ENCODE measurements around the gene SLC13A1.
"Not testable (repeated sequence)": the region's sequence is repeated elsewhere in the genome, so short reads cannot be mapped to it uniquely, and the experiment has no call there.

SLC13A1 gene, protein sequence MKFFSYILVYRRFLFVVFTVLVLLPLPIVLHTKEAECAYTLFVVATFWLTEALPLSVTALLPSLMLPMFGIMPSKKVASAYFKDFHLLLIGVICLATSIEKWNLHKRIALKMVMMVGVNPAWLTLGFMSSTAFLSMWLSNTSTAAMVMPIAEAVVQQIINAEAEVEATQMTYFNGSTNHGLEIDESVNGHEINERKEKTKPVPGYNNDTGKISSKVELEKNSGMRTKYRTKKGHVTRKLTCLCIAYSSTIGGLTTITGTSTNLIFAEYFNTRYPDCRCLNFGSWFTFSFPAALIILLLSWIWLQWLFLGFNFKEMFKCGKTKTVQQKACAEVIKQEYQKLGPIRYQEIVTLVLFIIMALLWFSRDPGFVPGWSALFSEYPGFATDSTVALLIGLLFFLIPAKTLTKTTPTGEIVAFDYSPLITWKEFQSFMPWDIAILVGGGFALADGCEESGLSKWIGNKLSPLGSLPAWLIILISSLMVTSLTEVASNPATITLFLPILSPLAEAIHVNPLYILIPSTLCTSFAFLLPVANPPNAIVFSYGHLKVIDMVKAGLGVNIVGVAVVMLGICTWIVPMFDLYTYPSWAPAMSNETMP

DNA sequence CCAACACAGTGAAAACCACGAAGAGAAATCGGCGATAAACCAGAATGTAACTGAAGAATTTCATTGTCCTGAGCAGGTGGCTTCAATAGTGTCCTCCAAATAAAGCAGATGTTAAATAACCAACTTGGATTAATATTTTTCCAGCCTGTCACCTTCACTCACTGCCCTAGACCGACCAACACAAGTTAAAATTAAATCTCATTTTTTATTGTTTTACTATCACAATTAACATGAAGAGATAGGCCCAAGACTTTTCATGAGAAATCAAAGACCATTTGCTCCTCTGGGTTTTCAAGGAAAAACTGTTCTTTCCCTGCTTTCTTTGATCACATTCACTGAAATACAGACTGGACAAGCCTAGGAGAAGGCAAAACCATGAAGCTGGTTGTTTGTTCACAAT is at the start of gene SLC13A1:
SLC13A1 (minus strand) TSS at position 87 of the 400 bp plus-strand sequence; CDS start at position 64, 23 bp downstream.
- no peak for DNase-seq

DNA sequence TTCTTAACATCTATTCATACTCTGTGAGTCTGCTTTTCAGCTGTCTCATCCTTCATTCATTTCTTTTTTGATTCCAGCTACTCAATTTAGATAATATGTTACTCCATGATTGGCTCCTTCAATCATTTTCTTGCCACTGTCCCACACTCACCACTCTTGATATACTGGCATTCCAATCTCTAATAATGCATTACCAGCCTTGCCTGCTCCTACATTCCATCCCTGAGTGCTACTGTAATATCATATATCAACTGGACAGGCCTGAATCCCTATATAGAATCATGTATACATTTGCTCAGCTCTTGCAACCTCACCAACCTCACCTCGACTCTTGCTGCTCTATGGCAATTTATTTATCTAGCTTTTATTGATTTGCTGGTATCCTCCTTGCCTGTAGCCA is 45.0 kb upstream of the SLC13A1 start:
- no peak for DNase-seq

DNA sequence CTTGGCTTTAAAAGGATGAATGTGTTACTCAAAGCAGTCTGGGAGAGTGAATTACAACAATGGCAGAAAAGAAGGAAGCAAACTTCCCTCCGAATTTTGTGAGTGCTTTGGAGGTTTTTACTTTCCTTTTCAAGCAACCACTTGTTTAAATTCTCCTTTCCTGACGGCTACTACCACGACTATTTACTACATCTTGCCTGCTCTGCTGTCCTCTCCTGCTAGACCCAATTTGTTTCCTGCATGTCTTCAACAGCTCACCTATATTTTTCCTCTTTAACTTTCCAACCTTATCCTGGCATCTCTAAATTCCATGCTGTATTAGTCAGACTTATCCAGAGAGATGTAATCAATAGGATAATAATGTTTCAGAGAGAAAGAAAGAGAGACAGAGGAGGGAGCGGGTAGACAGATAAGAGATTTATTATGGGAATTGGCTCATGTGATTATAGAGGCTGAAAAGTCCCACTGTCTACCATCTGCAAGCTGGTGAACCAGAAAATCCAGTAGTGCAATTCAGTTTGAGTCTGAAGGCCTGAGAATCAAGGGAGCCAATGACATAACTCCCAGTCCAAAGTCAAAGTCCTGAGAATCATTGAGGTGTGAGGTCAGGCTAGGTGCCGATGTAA is 42.8 kb upstream of the SLC13A1 start:
- DNase-seq = peak; percentile 80

DNA sequence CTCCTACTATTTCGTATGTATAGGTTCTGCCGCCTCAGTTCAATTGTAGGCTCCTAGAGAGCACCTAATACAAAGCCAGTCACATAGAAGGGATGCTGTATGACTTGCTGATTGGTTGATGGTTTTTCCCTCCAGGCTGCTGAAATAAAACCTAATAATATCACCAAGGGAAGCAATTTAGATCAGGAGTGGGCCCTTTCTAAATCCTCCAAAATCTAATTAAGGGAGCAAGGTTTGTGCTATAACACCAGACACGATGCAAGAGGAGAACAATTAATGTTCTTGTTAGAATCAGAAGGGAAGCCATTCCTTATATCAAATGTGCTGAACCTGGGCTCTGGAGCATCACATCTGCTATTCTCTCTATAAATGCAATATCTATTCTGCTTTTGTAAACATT is 42.0 kb upstream of the SLC13A1 start:
- DNase-seq = no peak

DNA sequence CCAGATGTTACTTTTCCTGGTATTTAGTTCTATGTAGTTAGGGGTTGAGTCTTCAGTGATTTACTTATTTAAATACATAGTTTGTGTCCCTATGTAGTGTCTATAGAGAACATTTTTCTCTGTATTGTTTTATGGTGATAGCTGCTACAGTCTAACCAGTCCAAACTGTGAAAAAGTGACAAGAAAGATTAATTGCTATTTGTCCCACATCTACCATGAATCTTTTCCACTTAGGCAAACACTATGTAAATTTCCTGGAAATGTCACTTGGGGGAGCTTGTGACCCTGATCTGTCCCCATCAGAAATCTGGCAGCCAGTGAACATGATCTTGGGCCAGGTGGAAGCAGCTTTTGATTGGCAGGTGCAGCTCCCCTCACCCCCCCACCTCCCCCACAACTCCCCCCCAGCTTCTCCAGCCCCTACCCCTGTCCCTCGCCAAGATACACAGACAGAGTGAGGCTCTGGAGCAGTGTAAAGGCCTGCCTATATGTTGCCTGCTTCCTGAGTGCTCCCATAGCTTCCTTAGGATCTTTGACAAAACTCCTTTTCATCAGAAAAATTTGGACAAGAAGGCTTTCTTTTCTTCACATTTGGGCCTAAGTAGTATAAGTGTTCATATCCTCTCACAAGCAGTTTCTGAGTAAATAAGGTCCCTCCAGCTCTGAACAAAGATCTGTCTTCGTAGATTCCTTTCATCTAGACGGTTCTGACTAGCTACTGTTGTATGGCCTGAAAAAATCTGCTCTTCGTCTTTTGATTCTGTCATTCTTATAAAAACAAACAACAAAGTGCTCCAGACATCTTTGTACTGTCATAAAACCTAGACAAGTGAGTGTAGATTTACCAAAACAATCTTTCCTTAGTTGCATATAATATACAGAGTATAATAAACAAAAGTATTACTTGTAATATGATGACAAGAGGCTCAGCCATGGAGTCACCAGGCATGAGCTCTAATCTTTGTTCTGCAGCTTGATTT is 31.5 kb upstream of the SLC13A1 start:
- DNase-seq = no peak

DNA sequence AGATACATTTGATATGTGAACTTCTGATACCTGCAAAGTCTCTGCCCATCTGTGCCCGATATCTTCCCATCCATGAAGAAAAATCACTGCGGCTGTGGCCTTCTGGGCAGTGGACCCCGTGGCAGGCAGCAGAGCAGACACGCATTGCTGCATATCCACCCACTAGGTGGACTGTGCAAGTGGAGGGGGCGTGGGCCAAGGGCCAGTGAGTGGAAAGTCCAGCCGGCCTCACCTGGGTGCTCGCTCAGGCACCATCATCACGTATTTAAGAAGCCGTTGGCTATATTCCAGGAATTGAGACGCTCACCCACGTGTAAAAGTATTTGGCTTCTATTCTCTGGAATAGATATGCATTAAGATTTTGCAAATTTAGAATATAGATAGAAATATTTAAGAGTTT is 30.8 kb upstream of the SLC13A1 start:
- no peak for DNase-seq

DNA sequence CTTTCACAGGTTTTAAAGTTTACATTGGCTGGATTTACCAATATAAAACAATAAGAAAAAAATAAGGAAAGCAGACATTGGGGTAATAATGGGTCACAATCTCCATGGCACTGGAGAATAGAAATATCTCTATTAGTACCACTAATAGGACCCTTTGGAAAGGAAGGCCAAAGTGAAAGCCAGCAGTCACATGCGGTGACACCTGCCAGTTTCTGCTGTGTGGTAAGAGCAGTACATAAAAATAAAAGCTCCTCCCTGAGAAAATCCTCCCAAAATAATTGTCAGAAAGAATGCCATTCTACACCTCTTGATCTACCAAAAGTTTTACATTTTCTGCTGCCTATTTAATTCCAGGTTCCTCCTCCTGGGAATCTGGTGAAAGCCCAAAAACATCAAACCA is 30.4 kb upstream of the SLC13A1 start:
- no peak for DNase-seq

DNA sequence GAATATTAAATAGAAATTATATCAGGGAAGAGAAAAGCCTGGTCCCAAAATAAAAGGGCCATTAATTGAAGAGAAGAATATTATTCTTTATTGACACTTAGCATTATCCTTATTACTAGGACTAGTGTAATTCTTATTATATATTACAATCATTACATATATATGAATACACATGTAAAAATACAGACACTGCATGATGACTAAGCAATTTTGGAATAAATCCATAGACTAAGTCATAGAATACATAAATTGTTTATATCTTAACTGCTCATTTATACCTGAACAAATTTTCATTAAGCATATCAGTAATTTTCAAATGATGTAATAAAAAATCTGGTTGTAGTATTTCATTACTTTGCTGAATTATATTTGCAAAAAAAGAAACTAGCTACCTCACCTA is 29.7 kb upstream of the SLC13A1 start:
- DNase-seq = no peak

DNA sequence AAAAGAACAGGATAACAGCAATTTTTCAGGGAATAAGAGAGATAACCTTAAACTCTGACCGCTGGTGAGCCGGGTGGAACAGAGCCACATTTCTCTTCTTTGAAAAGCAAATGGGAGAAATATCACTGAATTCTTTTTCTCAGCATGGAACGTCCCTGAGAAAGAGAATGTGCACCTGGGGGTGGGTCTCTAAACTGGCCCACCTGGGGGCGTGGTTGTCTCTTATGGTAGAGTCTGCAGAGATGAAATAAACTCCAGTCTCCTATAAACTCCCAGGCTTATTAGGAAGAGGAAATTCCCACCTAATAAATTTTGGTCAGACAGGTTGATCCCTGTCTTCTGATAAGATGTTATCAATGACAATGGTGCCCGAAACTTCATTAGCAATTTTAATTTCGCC is 27.9 kb upstream of the SLC13A1 start:
- DNase-seq = not testable (repeated sequence)

DNA sequence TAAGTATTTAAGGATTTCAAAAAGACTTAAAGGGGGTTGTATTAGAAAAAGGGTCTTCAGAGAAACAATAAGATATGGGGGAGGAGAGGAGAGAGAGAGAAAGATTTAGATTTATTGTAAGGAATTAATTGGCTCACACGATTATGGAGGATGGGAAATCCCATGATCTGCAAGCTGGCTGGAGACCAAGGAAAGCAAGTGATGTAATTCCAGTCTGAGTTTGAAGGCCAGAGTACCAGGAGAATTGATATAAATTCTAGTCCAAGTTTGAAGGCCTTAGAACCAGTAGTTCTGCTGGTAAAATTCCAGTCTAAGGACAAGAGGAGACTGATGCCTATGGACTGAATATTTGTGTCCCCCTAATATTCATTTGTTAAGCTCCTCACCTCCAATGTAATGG is 20.6 kb upstream of the SLC13A1 start:
- no peak for DNase-seq

DNA sequence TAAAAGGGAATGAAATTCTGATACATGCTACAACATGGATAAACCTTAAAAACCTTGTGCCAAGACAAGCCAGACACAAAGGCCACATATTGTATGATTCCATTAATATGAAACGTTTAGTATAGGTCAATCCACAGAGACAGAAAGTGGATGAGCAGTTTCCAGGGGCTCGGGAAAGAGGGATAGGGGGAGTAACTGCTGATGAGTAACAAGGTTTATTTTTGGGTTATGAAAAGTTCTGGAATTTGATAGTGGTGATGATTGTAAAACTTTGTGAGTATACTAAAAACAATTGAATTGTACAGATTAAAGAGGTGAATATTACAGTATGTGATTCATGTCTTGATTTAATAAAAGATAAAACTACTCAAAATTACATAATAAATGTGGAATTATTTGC is 19.1 kb upstream of the SLC13A1 start:
- no peak for DNase-seq

DNA sequence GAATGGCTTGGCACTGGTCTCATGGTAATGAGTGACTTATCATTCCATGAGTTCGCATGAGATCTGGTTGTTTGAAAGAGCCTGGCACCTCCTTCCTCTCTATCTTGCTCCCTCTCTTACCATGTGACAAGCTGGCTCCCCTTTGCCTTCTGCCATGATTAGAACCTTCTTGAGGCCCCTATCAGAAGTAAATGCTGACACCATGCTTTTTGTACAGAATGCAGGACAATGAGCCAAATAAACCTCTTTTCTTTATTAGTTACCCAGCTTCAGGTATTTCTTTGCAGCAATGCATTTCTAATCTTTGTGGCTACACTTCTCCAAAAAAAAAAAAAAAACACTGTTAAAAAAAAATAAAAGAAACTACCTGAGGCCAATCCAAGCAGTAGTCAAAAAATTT is 17.1 kb upstream of the SLC13A1 start:
- DNase-seq = no peak

DNA sequence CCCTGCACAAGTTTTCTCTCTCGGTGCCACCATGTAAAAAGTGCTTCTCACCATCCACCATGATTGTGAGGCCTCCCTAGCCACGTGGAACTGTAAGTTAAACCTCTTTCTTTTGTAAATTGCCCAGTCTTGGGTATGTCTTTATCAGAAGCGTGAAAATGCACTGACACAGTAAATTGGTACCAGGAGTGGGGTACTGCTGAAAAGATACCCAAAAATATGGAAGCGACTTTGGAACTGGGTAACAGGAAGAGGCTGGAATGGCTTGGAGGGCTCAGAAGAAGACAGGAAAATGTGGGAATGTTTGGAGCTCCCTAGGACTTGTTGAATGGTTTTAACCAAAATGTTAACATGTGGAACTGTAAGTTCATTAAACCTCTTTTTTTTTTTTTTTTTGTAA is 15.6 kb upstream of the SLC13A1 start:
- no peak for DNase-seq

DNA sequence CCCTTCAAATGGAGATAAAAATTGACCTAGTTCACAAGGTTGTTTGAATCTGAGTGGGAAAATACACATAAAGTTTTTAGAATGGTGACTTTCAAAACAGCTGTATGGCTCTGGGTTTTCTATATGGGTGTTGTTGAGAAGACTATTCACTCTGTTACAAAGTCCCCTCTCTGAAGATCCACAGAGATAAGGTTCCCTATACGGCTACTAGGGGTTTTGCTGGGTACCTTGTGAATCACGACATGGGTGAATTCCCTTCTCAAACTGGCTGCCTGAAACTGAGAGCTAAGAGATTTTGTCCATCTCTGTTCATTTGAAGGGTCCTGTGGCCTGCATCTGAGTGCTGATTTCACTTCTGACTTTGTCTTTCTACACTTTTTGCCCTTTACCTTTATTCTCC is 11.8 kb upstream of the SLC13A1 start:
- DNase-seq = no peak

DNA sequence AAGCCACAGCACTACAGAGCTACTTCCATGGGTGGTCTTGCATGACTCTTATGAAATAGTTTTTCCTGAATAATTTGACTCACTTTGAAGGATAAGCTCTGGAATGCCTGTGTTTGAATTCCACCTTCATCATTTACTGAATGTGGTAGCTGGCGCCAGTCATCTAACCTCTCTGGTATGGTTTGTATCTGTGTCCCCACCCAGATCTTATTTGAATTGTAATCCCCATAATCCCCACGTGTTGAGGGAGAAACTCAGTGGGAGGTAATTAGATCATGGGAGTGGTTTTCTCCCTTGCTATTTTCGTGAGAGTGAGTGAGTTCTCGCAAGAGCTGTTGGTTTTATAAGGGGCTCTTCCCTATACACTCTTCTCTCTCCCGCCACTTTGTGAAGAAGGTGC is 11.2 kb upstream of the SLC13A1 start:
- no peak for DNase-seq

DNA sequence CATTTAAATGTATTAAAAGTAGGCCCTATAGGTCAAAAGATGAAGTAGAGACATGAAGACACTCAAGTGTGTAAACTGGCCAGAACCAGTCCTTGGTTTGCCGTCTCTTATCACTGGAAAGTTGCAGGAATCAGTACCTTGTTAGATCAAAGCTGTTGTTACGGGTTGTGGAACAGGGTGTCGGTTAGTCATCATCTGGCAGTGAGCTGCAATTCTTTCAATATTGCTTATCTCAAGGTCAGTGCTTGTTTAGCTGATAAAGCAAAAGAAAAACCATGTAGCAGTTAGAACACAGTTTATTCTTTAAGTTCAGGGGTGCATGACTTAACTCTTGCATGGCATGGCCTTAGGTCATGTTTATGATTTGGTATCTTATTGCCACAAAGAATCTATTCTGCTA is 10.0 kb upstream of the SLC13A1 start:
- DNase-seq = no peak

DNA sequence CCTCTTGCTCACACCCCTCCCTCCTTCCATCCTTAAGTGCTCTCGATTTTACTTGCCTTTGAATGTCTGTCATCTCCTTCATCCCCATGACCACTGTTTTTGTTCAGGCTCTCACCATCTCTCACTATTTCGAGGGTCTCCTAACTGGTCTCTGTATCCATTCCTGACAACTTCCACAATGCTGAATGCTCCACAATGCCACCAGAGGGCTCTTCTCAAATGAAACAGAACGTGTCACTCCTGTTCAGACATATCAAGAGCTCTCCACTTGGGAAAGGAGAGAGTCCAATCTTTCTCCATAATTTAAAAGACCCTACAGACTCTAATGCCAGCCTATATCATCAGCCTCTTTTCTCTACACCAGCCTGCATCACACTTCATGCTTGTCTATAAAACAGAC is 9.0 kb upstream of the SLC13A1 start:
- DNase-seq = no peak

DNA sequence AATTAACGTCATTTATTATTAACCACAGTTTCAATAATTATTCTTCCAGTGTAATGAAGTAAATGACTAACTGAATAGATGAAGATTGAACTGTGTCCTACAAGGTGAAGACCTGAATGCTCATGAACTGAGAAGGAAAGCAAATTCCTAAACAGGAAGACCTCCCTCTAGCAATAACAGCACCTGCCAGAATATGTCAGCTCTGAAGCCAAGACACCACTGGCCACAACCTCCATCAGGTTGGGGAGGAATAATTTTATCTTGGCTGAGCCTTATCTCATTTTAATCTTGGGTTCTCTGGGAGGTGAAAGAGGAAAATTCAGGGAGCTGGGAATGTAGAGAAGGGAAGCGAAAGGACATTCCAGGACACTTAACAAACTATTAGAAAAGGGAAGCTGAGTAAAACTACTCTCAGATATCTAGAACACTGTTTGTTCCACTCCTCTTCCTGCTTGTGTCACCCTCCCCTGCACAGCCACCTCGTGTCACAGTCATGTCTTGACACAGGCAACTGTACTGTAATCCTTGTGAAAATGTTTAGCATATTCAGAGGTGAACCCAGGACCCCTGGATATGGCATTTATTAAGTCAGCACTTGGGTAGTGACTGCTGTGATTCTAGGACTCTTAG is 4.6 kb upstream of the SLC13A1 start:
- DNase-seq = no peak

DNA sequence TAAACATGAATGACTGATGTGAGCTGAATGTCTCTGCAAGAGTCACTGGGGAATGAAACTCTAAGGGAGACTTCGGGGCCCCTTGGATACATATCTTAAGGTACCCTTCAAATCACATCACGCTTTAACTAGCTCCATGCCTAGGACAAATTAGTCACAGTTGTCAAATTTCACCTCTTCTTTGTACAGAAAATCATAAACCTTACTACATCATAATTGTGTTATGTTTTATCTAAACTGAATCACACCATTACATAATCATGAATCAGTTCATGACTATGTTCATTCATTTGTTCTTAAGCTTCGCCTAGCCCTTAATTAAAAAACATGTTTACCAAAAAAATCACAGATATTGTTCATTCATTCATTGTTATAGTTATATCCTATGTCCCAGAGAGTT is 2.1 kb upstream of the SLC13A1 start:
- no peak for DNase-seq

DNA sequence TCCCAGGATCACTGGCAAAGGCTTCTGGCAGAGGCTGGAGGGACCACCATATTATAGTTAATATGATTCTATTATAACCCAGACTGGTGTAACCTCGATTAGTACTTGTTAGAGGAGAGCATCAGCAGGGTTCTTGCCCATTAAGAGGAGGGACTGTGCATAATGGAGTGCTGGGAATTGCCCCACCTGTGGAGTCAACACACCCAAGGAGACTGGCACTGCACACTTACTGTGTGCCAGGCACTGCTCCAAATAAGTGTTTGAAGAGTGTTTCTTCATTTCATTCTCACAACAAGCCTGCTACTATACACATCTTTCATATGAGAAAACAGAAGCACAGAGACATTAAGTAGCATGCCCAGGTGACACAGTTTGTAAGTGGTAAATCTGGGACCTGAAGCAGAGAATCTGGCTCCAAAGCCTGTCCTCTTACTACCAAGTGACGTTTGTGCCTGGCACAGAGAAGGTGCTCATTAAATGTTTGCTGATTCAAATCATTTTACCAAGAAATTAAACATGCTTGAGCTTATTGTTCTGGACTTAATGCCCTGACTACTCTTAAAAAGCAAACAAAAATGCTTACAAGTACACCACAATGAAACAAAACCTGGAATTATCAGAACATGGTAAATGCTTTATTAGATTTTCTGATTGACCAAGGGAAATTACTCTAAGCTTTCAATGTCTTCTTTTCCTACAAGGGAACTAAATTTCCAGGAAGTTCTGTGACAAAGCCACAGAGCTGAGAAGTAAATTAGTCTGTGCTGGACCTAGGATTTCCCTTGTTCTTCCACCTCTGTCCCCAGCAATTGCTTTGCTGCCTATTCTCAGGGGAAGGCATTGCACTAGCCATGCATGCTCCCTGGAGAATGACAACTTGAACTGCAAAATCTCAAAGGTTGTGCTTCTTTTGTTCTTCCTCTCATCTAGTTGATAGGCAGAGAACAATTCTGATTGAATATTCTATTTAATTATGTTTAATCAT is 809 bp downstream of the SLC13A1 start:
- no peak for DNase-seq

DNA sequence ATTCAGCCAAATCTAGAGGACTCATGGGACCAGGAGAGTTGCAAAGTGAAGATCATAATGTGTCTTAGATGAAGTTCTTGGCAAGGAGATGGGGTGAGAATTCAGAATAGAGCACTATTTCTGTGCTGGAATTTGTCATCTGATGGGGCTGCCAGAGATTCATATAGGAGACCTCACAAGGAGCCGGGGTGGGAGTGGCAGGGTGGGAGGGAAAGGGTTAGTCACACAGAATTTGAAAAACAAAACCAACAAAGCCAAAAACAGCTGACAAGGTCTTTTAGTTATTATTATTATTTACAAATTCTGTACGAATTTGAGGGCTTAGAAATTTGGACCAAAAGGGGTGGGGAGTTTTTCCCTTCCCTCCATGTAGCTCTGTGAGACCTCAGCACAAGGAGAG is 1.7 kb downstream of the SLC13A1 start:
- DNase-seq = no peak

Data from islet precursor cell (in vitro differentiated cells).